Activated naive CD8-positive, alpha-beta T cell treated with anti-CD3 and anti-CD28 coated beads, Interleukin-2, amount 10 ng/mL, durations not matched to agents 7 days and 5 days (primary cell): Measurements from ENCODE around the gene CSNK1E. TPM values are rescaled to one million over a fixed set of nuclear protein-coding genes. Genes with fewer than 3 reads are reported as not detected.

Experiments used
- total RNA-seq, 2 experiments: library from RNA; stranded (reverse); gene quantifications; one replicate each; pipeline ENCODE4 v1.2.3, GENCODE V29; 2021

The CSNK1E gene
- total RNA-seq, 2 experiments from 2014 or later: 98.5 to 99.3 TPM

Other genes starting within 250 kb of the CSNK1E start
- not detected for gene SLC16A8, start 233.2 kb downstream of the CSNK1E start, total RNA-seq
- gene BAIAP2L2, start 206.7 kb downstream of the CSNK1E start, total RNA-seq: 1 to 10 TPM; 1.6 to 2.0 TPM
- gene PLA2G6, start 135.6 kb downstream of the CSNK1E start, total RNA-seq: 100 to 1,000 TPM in 1 of 2 experiments, 10 to 100 TPM in 1; 94.6 to 103 TPM
- 10 to 100 TPM; 10.8 to 12.8 TPM for gene MAFF, start 115.4 kb downstream of the CSNK1E start, total RNA-seq
- gene TMEM184B, start 44.4 kb downstream of the CSNK1E start, total RNA-seq: 10 to 100 TPM; 29.7 to 31.5 TPM
- not detected for gene KCNJ4, start 137.8 kb upstream of the CSNK1E start, total RNA-seq
- 1 to 10 TPM in 1 of 2 experiments, under 1 TPM in 1; 0.91 to 1.4 TPM for gene KDELR3, start 150.7 kb upstream of the CSNK1E start, total RNA-seq
- 100 to 1,000 TPM; 667 to 710 TPM for gene DDX17, start 188.9 kb upstream of the CSNK1E start, total RNA-seq